ENCODE results near the gene PTN. TPM values are rescaled to one million over a fixed set of nuclear protein-coding genes. Genes with fewer than 3 reads are reported as not detected.
"Not testable (repeated sequence)": the region's sequence is repeated elsewhere in the genome, so short reads cannot be mapped to it uniquely, and the experiment has no call there.

Gene PTN
- total and polyA plus RNA-seq, 12 donors, result 2.1 to 14.6 (median 5.5) TPM

GRCh38 chr7:137203351-137203750 is 140.2 kb downstream of the PTN start:
- no peaks in the 10 kb centered on the region for H3K36me3 ChIP-seq (replicated peaks in 1 of 2)
- intact Hi-C loops (cut with DNase I), result no loop called here
- H3K27me3 ChIP-seq, result no peaks in the 10 kb centered on the region
- H3K27ac ChIP-seq, result no peak overlapping the region
- H3K4me3 ChIP-seq, result no peak overlapping the region
- H3K4me1 ChIP-seq (replicated peaks in 1 of 2), result no peaks in the 10 kb centered on the region
- 46 to 61% (median 53%) methylated on average over 1 of the region's 1 CpG for WGBS, 4 donors
- DNase-seq, result no peak
- peaks cover 0 to 4% (median 0%) of the 10 kb centered on the region in 3 donors for H3K9me3 ChIP-seq (replicated peaks in 1 of 3)
- TF ChIP-seq POLR2A (IDR thresholded peaks at IDR 0.05) (no peak), CTCF (IDR thresholded peaks at IDR 0.05) (no peak)

DNA sequence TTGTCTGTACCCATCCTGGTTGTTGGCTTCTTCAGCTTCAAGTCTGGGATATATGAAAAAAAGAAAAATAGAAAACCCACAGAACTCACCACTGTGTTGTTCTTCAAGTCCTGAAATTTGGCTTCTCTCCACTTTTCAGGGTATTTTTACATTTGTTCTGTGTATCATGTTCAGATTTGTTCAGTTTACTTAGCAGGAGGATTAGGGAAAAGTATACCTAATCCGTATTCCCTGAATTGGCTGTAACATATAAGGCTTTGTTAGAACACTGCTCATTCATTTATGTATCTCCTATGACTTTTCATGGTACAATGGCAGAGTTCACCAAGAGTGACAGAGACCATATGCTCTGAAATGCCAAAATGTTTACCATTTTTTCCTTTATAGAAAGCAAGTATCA is 146.9 kb downstream of the PTN start:
- no peak overlapping the region for H3K27ac ChIP-seq
- H3K27me3 ChIP-seq, result no peaks in the 10 kb centered on the region
- intact Hi-C loops (cut with DNase I), result no loop called here
- H3K9me3 ChIP-seq (replicated peaks in 1 of 3), result peaks cover 0 to 4% (median 0%) of the 10 kb centered on the region in 3 donors
- no peaks in the 10 kb centered on the region for H3K36me3 ChIP-seq (replicated peaks in 1 of 2)
- DNase-seq, result no peak
- TF ChIP-seq CTCF (IDR thresholded peaks at IDR 0.05) (no peak), POLR2A (IDR thresholded peaks at IDR 0.05) (no peak)
- no peaks in the 10 kb centered on the region for H3K4me1 ChIP-seq (replicated peaks in 1 of 2)
- H3K4me3 ChIP-seq, result no peak overlapping the region
- 68 to 81% (median 75%) methylated on average over 1 of the region's 1 CpG for WGBS, 4 donors

- H3K4me1 ChIP-seq (replicated peaks in 1 of 2), result no peaks in the 10 kb centered on the region
- DNase-seq, result no peak
- no peak overlapping the region for H3K27ac ChIP-seq
- no peak overlapping the region for H3K4me3 ChIP-seq
- intact Hi-C loops (cut with DNase I), result no loop called here
- no peaks in the 10 kb centered on the region for H3K36me3 ChIP-seq (replicated peaks in 1 of 2)
- 67 to 89% (median 78%) methylated on average over 2 of the region's 2 CpGs for WGBS, 4 donors
- no peak for TF ChIP-seq CTCF (IDR thresholded peaks at IDR 0.05)
- no peak for TF ChIP-seq POLR2A (IDR thresholded peaks at IDR 0.05)
- peaks cover 0 to 4% (median 0%) of the 10 kb centered on the region in 3 donors for H3K9me3 ChIP-seq (replicated peaks in 1 of 3)
- no peaks in the 10 kb centered on the region for H3K27me3 ChIP-seq
These were observed 147.5 kb downstream of the PTN start for GRCh38 chr7:137195996-137196395.

DNA sequence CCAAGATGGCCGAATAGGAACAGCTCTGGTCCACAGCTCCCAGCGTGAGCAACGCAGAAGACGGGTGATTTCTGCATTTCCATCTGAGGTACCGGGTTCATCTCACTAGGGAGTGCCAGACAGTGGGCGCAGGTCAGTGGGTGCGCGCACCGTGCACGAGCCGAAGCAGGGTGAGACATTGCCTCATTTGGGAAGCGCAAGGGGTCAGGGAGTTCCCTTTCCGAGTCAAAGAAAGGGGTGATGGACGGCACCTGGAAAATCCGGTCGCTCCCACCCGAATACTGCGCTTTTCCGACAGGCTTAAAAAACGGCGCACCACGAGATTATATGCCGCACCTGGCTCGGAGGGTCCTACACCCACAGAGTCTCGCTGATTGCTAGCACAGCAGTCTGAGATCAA is 161.9 kb downstream of the PTN start:
- intact Hi-C loops (cut with DNase I); H3K4me1 ChIP-seq (replicated peaks in 1 of 2); H3K36me3 ChIP-seq (replicated peaks in 1 of 2); H3K27ac ChIP-seq; H3K4me3 ChIP-seq; H3K9me3 ChIP-seq (replicated peaks in 1 of 3); H3K27me3 ChIP-seq; DNase-seq: not testable (repeated sequence)
- WGBS, 4 donors, result 80 to 92% (median 89%) methylated on average over 24 to 25 of the region's 25 CpGs

Small RNAs within 50 kb of the gene (small RNA-seq; reads per million reads assigned to genes)
- gene RF00136, result 0.47 to 1.0 reads per million in 2 donors

Data from adrenal gland (tissue), 12 donors.